Thyroid gland (tissue), 4 donors: ENCODE measurements around the gene EPPIN. TPM values are rescaled to one million over a fixed set of nuclear protein-coding genes. Genes with fewer than 3 reads are reported as not detected.

Source experiments
- DNase-seq, 2 donors: peaks; one replicate each; pipeline ENCODE4 v3.0.0-alpha.2; 2019
- H3K27ac ChIP-seq, 3 donors: fragments of 200-600 bp; sonication (generic); 1 replicate in 2 of 3; 2 replicates in 1 of 3; pipeline ENCODE4 v1.5.1; 2016 to 2019; ENCODE audit warnings: mild to moderate bottlenecking in 1 of 3, moderate library complexity in 1 of 3
- H3K27me3 ChIP-seq: fragments of 200-600 bp; sonication (generic); one replicate; pipeline ENCODE4 v1.5.1; 2019
- H3K36me3 ChIP-seq, 2 donors: fragments of 200-600 bp; sonication (generic); one replicate each; pipeline ENCODE4 v1.5.1; 2016 to 2019
- H3K4me1 ChIP-seq, 2 donors: fragments of 200-600 bp; sonication (generic); one replicate each; pipeline ENCODE4 v1.5.1; 2017 to 2019
- H3K4me3 ChIP-seq, 3 donors: fragments of 200-600 bp; sonication (generic); replicated peaks in 1 of 3; 1 replicate in 2 of 3; 2 replicates in 1 of 3; pipeline ENCODE4 v1.5.1; 2016; ENCODE audit warnings: mild to moderate bottlenecking in 1 of 3
- H3K9me3 ChIP-seq: fragments of 200-600 bp; sonication (generic); one replicate; pipeline ENCODE4 v1.5.1; 2017
- CTCF ChIP-seq, 6 experiments: fragments of 200-600 bp in 3 of 6; fragments of 450-650 bp in 3 of 6; sonication (generic) in 3 of 6; IDR thresholded peaks; one replicate each; pipeline ENCODE4 v1.5.1; 2016 to 2019; ENCODE audit warnings: antibody characterized with exemption in 6 of 6, mild to moderate bottlenecking in 2 of 6, inconsistent platforms in 1 of 6, moderate library complexity in 1 of 6
- POLR2A ChIP-seq, 2 donors: fragments of 450-650 bp; IDR thresholded peaks; one replicate each; pipeline ENCODE4 v1.6.1; 2017; ENCODE audit warnings: antibody characterized with exemption in 2 of 2, mild to moderate bottlenecking in 2 of 2, moderate library complexity in 1 of 2
- WGBS, 2 donors: methylation state at CpG; one replicate each; pipeline ENCODE4 v1.1.5; 2017; 5-methylcytosine and 5-hydroxymethylcytosine counted together
- intact Hi-C: fragments of 100-400 bp; cut with DNase I; formaldehyde crosslinking; loops from one replicate; pipeline ENCODE4 v1.15.1; 2023
- total RNA-seq, 4 donors: library from RNA; depleted of rRNA; stranded (reverse); fragments of >200 nt; gene quantifications; one replicate each; pipeline ENCODE4 v1.2.3, GENCODE V29; 2016

Gene EPPIN
- total RNA-seq, 4 donors from 2014 or later: 0.45 to 4.2 (median 1.7) TPM

- intact Hi-C loops: no loop called here
- no peak overlapping the region for H3K4me3 ChIP-seq
- no peaks in the 10 kb centered on the region for H3K4me1 ChIP-seq
- TF ChIP-seq POLR2A (IDR thresholded peaks at IDR 0.05): no peak
- no peak for TF ChIP-seq CTCF (IDR thresholded peaks at IDR 0.05)
- no peaks in the 10 kb centered on the region for H3K27me3 ChIP-seq
- WGBS, 2 donors: 84 to 88% methylated on average over 2 of the region's 2 CpGs
- no peak overlapping the region for H3K27ac ChIP-seq
- no peaks in the 10 kb centered on the region for H3K9me3 ChIP-seq
- H3K36me3 ChIP-seq: no peaks in the 10 kb centered on the region
- no peak for DNase-seq
Observed at GRCh38 chr20:45552456-45552855, 5.3 kb upstream of the EPPIN start.

GRCh38 chr20:45550765-45551164 lies 3.6 kb upstream of the EPPIN start:
- no peak overlapping the region for H3K4me3 ChIP-seq

GRCh38 chr20:45548410-45548809 lies 1.2 kb upstream of the EPPIN start:
- intact Hi-C loops: loop anchor here (2.0 kb wide), 1 partner anchor 222 kb away; no protein-coding TSS in a partner anchor
- no peaks in the 10 kb centered on the region for H3K36me3 ChIP-seq
- DNase-seq: no peak

More at GRCh38 chr20:45550765-45551164, 3.6 kb upstream of the EPPIN start:
- Histone ChIP-seq H3K4me1 (no peaks in the 10 kb centered on the region), H3K9me3 (no peaks in the 10 kb centered on the region), H3K27me3 (no peaks in the 10 kb centered on the region), H3K27ac (no peak overlapping the region), H3K36me3 (no peaks in the 10 kb centered on the region)
- DNase-seq: no peak
- TF ChIP-seq POLR2A (IDR thresholded peaks at IDR 0.05): no peak
- no peak for TF ChIP-seq CTCF (IDR thresholded peaks at IDR 0.05)
- intact Hi-C loops: no loop called here

GRCh38 chr20:45545754-45546453 lies 1.3 kb downstream of the EPPIN start:
- whole genome bisulfite sequencing, 2 donors: 13 to 22% methylated on average over 5 of the region's 5 CpGs
- Histone ChIP-seq H3K9me3 (no peaks in the 10 kb centered on the region), H3K27me3 (no peaks in the 10 kb centered on the region), H3K27ac (no peak overlapping the region), H3K36me3 (no peaks in the 10 kb centered on the region), H3K4me3 (no peak overlapping the region), H3K4me1 (no peaks in the 10 kb centered on the region)
- TF ChIP-seq CTCF (IDR thresholded peaks at IDR 0.05) (peak in 5 of 6 experiments; percentile 21 to 81 (median 69)), POLR2A (IDR thresholded peaks at IDR 0.05) (no peak)
- DNase-seq: peak; percentile 3 to 6
- intact Hi-C loops: no loop called here

More at GRCh38 chr20:45548410-45548809, 1.2 kb upstream of the EPPIN start:
- no peaks in the 10 kb centered on the region for H3K27me3 ChIP-seq
- 91 to 93% methylated on average over 7 of the region's 7 CpGs for WGBS, 2 donors
- H3K4me3 ChIP-seq: no peak overlapping the region
- no peaks in the 10 kb centered on the region for H3K4me1 ChIP-seq
- no peak overlapping the region for H3K27ac ChIP-seq
- no peak for TF ChIP-seq POLR2A (IDR thresholded peaks at IDR 0.05)
- TF ChIP-seq CTCF (IDR thresholded peaks at IDR 0.05): no peak
- H3K9me3 ChIP-seq: no peaks in the 10 kb centered on the region

- no peak for DNase-seq
- WGBS, 2 donors: 68 to 72% methylated on average over 3 of the region's 3 CpGs
- Histone ChIP-seq H3K36me3 (no peaks in the 10 kb centered on the region), H3K9me3 (no peaks in the 10 kb centered on the region), H3K27me3 (no peaks in the 10 kb centered on the region), H3K27ac (no peak overlapping the region), H3K4me3 (no peak overlapping the region), H3K4me1 (no peaks in the 10 kb centered on the region)
- TF ChIP-seq CTCF (IDR thresholded peaks at IDR 0.05) (no peak), POLR2A (IDR thresholded peaks at IDR 0.05) (no peak)
- intact Hi-C loops: no loop called here
Observed at GRCh38 chr20:45545351-45545750, 1.9 kb downstream of the EPPIN start.
